AG04449 (cell line): Measurements from ENCODE around the gene CDK4.

ENCODE experiments used
- CTCF ChIA-PET: fragments of 350-600 bp; formaldehyde crosslinking; extraction: SDS; loops from one replicate; lab custom pipeline; 2021; ENCODE audit warnings: antibody characterized with exemption; lab: Yijun Ruan, JAX
- POLR2A ChIA-PET: fragments of 400-600, 350-600 bp; formaldehyde crosslinking; extraction: SDS; loops from one replicate; lab custom pipeline; 2020; ENCODE audit warnings: antibody characterized with exemption, inconsistent platforms; lab: Yijun Ruan, JAX
- DNase-seq: peaks from one replicate; pipeline ENCODE4 v3.0.0-alpha.2; 2010; ENCODE audit warnings: low read depth, low spot score
- H3K4me3 ChIP-seq: 2 replicates; pipeline ENCODE4 v1.5.1; 2011; ENCODE audit warnings: low read depth, mild to moderate bottlenecking, control low read depth, low read length
- TF ChIP-seq, protein P1 (sequence below): IDR thresholded peaks from one replicate; pipeline ENCODE4 v1.5.1; 2011; ENCODE audit warnings: mild to moderate bottlenecking, moderate library complexity, low read length, control low read depth, inconsistent platforms; ENCODE audit not compliant: insufficient read depth; ENCODE audit errors: missing control alignments

The CDK4 gene

DNA sequence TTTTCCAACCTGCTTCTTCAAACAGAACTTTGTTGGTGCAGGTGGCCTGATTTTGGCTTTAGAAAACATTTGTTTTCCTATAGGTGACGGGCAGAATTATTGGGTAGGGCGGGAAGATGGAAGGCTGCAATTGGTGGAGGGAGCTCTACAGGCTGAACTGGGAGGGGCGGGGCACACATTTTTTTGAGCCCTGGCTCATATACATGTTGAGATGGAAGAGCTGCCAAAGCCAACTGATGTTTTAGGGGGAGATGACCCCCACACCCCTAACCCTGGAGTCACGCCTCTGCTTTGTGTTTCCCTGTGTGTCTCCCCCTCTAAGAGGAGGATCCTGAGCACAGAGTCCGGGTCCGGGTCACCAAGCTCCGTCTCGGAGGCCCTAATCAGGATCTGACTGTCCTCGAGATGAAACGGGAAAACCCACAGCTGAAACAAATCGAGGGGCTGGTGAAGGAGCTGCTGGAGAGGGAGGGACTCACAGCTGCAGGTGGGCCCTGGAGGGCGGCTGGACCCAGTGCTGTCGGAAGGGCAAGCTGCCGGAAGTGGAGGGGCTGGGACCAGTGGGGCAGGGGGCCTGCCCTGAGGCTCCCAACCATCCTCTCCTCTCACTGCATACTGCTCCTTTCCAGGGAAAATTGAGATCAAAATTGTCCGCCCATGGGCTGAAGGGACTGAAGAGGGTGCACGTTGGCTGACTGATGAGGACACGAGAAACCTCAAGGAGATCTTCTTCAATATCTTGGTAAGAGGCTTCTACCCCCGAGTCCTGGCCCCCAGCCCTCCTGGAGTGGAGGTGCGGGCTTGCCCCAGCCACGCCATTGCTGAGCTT, 32.1 kb downstream of the CDK4 start:
- no peak for DNase-seq
- TF ChIP-seq, protein P1, sequence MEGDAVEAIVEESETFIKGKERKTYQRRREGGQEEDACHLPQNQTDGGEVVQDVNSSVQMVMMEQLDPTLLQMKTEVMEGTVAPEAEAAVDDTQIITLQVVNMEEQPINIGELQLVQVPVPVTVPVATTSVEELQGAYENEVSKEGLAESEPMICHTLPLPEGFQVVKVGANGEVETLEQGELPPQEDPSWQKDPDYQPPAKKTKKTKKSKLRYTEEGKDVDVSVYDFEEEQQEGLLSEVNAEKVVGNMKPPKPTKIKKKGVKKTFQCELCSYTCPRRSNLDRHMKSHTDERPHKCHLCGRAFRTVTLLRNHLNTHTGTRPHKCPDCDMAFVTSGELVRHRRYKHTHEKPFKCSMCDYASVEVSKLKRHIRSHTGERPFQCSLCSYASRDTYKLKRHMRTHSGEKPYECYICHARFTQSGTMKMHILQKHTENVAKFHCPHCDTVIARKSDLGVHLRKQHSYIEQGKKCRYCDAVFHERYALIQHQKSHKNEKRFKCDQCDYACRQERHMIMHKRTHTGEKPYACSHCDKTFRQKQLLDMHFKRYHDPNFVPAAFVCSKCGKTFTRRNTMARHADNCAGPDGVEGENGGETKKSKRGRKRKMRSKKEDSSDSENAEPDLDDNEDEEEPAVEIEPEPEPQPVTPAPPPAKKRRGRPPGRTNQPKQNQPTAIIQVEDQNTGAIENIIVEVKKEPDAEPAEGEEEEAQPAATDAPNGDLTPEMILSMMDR = no peak
- ChIA-PET POLR2A (interaction anchor here (0.6 to 0.8 kb wide), 2 partner anchors 13 to 125 kb away, joined by 3 read pairs; no protein-coding TSS in a partner anchor), CTCF (interaction anchor here (1.0 to 2.0 kb wide), 4 partner anchors 17 to 138 kb away, joined by 3 to 5 read pairs (median 4); no protein-coding TSS in a partner anchor)
- no peak overlapping the region for H3K4me3 ChIP-seq

DNA sequence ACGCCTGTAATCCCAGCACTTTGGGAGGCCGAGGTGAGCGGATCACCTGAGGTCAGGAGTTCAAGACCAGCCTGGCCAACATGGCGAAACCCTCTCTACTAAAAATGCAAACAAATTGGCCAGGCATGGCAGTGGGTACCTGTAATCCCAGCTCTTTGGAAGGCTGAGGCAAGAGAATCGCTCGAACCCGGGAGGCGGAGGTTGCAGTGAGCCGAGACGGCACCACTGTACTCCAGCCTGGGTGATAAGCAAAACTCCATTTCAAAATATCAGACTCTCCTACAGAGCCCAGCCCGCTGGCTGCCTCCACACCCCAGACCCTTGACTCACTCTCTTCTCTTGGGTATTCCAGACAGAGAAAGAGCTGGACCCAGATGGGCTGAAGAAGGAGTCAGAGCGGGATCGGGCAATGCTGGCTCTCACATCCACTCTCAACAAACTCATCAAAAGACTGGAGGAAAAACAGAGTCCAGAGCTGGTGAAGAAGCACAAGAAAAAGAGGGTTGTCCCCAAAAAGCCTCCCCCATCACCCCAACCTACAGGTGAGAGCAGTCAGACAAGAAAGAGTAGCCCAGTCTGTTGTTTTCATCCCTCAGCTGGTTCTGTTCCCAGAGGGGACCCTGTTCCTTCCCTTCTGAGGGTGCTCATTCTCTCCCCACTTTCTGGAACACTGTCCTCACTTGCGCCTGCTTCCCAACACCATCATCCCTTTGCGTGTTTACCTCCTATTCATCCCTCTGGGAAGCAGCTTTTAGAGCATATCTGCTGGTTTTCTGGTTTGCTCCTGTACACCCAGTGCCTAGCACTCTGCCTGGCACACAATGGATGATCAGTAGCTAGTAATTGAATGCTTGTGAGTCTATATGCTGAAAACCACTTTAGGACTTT, 33.2 kb downstream of the CDK4 start:
- no peak for DNase-seq
- ChIA-PET POLR2A (no interaction called here), CTCF (interaction anchor here (1.0 to 2.0 kb wide), 4 partner anchors 18 to 85 kb away, joined by 3 to 4 read pairs (median 4); no protein-coding TSS in a partner anchor)
- no peak overlapping the region for H3K4me3 ChIP-seq
- TF ChIP-seq, protein P1 = no peak

DNA sequence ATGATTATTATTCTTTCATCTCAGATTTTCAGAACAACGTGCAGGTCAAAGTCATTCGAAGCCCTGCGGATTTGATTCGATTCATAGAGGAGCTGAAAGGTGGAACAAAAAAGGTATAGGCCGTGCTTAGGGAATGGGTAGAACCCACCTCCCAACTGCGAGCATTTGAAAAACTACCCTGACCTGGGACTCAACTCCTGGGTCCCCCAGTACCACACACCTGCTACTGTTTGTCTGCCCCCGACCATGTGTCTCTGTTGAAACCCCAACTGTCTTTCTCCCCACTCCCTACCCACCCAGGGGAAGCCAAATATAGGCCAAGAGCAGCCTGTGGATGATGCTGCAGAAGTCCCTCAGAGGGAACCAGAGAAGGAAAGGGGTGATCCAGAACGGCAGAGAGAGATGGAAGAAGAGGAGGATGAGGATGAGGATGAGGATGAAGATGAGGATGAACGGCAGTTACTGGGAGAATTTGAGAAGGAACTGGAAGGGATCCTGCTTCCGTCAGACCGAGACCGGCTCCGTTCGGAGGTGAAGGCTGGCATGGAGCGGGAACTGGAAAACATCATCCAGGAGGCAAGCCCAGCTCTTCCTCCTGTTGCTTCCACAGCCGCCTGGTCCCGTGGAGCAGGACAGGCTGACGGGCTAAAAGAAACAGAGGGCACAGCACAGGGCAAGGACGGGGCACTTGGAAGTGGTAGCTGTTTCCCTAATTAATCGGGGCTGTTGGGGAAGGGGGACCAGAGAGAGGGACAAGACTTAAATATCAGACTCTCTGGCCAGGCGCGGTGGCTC, 34.1 kb downstream of the CDK4 start:
- no peak overlapping the region for H3K4me3 ChIP-seq
- DNase-seq = no peak
- POLR2A ChIA-PET = no interaction called here
- TF ChIP-seq, protein P1 = no peak
- CTCF ChIA-PET = interaction anchor here (1.0 to 3.4 kb wide), 3 partner anchors 8 to 135 kb away, joined by 3 to 20 read pairs (median 4); no protein-coding TSS in a partner anchor

DNA sequence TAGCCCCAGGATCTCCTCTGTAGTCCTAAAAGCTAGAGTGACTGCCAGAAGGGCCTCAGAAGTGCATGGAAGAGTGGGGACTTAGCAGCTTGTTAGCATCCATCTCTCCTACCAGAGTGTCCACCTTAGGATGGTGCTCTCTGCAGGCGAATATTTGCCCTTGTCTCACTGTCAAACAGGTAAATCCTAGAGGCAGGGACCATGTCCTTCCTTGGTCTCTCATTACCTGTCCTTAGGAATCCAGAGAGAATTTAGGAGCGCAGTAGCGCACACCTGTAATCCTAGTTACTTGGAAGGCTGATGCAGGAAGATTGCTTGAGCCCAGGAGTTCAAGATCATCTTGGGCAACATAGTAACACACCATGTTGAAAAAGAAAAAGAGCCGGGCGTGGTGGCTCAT, 35.0 kb downstream of the CDK4 start:
- TF ChIP-seq, protein P1 = no peak
- H3K4me3 ChIP-seq = no peak overlapping the region
- CTCF ChIA-PET = interaction anchor here (1.0 to 3.4 kb wide), 2 partner anchors 9 to 134 kb away, joined by 3 to 20 read pairs; no protein-coding TSS in a partner anchor
- DNase-seq = no peak
- POLR2A ChIA-PET = no interaction called here

DNA sequence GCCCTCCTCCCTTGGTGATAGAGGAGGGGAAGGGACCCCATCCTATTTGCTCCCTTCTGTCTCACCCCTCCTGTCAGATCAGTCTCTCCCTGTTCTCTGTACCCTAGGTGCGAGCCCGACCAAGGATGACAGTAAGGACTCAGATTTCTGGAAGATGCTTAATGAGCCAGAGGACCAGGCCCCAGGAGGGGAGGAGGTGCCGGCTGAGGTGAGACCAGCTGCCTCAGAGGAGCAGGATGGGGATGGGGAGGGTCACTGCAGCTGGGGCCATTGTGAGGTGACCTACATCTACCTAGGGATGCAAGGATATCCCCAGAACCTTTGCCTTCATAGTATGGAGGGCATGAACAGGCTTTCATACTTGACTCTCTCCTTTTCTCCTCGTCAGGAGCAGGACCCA, 35.8 kb downstream of the CDK4 start:
- TF ChIP-seq, protein P1 = no peak
- CTCF ChIA-PET = interaction anchor here (3.4 kb wide), 1 partner anchor 9 kb away, joined by 20 read pairs; no protein-coding TSS in a partner anchor
- POLR2A ChIA-PET = no interaction called here

More for the DNA sequence above, 35.8 kb downstream of the CDK4 start:
- H3K4me3 ChIP-seq = no peak overlapping the region
- no peak for DNase-seq
